Measurements from ENCODE around the gene TIMP4.

GRCh38 chr3:12194209-12194608 is 35.5 kb upstream of the TIMP4 start:
- no peak for TF ChIP-seq CTCF (IDR thresholded peaks at IDR 0.05)
- no peak for TF ChIP-seq SIN3A (IDR thresholded peaks at IDR 0.05; ENCODE audit: borderline replicate concordance, insufficient read depth, low read depth, low read length)
- TF ChIP-seq POLR2AphosphoS5 (IDR thresholded peaks at IDR 0.05; ENCODE audit: low read depth, low read length), result no peak
- no peak for TF ChIP-seq TCF7L2 (IDR thresholded peaks at IDR 0.05; ENCODE audit: low read depth, low read length)
- TF ChIP-seq REST (IDR thresholded peaks at IDR 0.05; ENCODE audit: insufficient read depth in 1 of 2, low read depth in 2 of 2, low read length in 1 of 2), result no peak

Measured in Panc1 (cell line).